Vagina (tissue), 2 donors: ENCODE results near the gene ZSCAN2. TPM values are rescaled to one million over a fixed set of nuclear protein-coding genes. Genes with fewer than 3 reads are reported as not detected.

Source experiments
- DNase-seq, 2 donors: peaks; one replicate each; pipeline ENCODE4 v3.0.0-alpha.2; 2017; ENCODE audit errors: extremely low spot score in 2 of 2
- H3K27ac ChIP-seq: fragments of 200-600 bp; sonication (generic); one replicate; pipeline ENCODE4 v1.5.1; 2019
- H3K27me3 ChIP-seq: fragments of 200-600 bp; sonication (generic); one replicate; pipeline ENCODE4 v1.5.1; 2019
- H3K36me3 ChIP-seq, 2 donors: fragments of 200-600 bp; sonication (generic); one replicate each; pipeline ENCODE4 v1.5.1; 2017 to 2019
- H3K4me1 ChIP-seq: fragments of 200-600 bp; sonication (generic); one replicate; pipeline ENCODE4 v1.5.1; 2019
- H3K4me3 ChIP-seq, 2 donors: fragments of 200-600 bp; sonication (generic); 1 replicate in 1 of 2; 2 replicates in 1 of 2; pipeline ENCODE4 v1.5.1; 2016 to 2019
- H3K9me3 ChIP-seq: fragments of 200-600 bp; sonication (generic); one replicate; pipeline ENCODE4 v1.5.1; 2019
- CTCF ChIP-seq, 3 experiments: fragments of 450-650 bp in 2 of 3; fragments of 200-600 bp in 1 of 3; sonication (generic) in 1 of 3; IDR thresholded peaks; one replicate each; pipeline ENCODE4 v1.5.1; 2017 to 2019; ENCODE audit warnings: antibody characterized with exemption in 3 of 3, mild to moderate bottlenecking in 2 of 3, moderate library complexity in 2 of 3
- POLR2A ChIP-seq, 2 donors: fragments of 450-650 bp; IDR thresholded peaks; one replicate each; pipeline ENCODE4 v1.6.1; 2017; ENCODE audit warnings: antibody characterized with exemption in 2 of 2, mild to moderate bottlenecking in 2 of 2, moderate library complexity in 2 of 2
- POLR2AphosphoS5 ChIP-seq, 2 donors: sonication (generic); formaldehyde crosslinking; IDR thresholded peaks; one replicate each; pipeline ENCODE4 v1.9.0; 2017; ENCODE audit warnings: antibody characterized with exemption in 2 of 2, mild to moderate bottlenecking in 2 of 2, low read depth in 1 of 2; ENCODE audit not compliant: insufficient read depth in 1 of 2
- intact Hi-C: fragments of 100-400 bp; cut with DNase I; formaldehyde crosslinking; loops from one replicate; pipeline ENCODE4 v1.15.1; 2023
- total RNA-seq: library from RNA; depleted of rRNA; stranded (reverse); fragments of >200 nt; gene quantifications from one replicate; pipeline ENCODE4 v1.2.3, GENCODE V29; 2016

The ZSCAN2 gene
- total RNA-seq, 1 donor from 2014 or later = 7.9 TPM

- TF ChIP-seq CTCF (IDR thresholded peaks at IDR 0.05) (no peak), POLR2AphosphoS5 (IDR thresholded peaks at IDR 0.05; ENCODE audit: insufficient read depth in 1 of 2, low read depth in 1 of 2) (no peak), POLR2A (IDR thresholded peaks at IDR 0.05) (no peak)
- no peak overlapping the region for H3K27ac ChIP-seq
- H3K4me3 ChIP-seq = no peak overlapping the region
- H3K36me3 ChIP-seq = peaks cover 0 to 3% of the 10 kb centered on the region in 2 donors
- no peak for DNase-seq
- no peaks in the 10 kb centered on the region for H3K9me3 ChIP-seq
- no peaks in the 10 kb centered on the region for H3K27me3 ChIP-seq
- intact Hi-C loops = no loop called here
- peaks cover 5% of the 10 kb centered on the region for H3K4me1 ChIP-seq
Observed at GRCh38 chr15:84606653-84607120, 5.9 kb downstream of the ZSCAN2 start.

DNA sequence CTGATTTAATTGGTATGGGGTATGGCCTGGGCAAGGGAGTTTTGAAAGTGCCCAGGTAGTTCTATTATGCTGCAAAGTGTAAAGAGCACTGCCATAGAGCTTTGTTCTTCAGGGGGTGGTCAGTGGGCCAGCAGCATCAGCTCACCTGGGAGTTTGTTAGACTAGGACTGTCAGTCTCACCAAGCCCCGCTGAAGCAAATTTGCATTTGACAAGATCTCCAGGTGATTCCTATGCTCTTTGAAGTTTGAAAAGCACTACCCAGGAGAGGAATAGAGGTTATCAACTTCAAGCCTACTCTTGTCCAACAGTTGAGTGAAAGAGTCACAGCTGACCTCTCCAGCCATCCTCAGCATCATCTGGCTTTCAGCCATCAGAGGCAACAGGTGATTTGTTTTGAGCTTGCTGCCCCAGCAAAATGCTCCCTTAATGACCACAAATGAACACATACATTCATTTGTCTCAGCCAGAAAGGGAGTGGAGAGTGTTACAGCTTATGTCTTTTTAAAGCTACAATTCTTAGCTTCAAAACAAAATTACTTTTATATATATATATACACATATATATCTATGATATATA lies 8.0 kb downstream of the ZSCAN2 start:
- no peak for TF ChIP-seq CTCF (IDR thresholded peaks at IDR 0.05)
- TF ChIP-seq POLR2A (IDR thresholded peaks at IDR 0.05) = no peak
- no peak for TF ChIP-seq POLR2AphosphoS5 (IDR thresholded peaks at IDR 0.05; ENCODE audit: insufficient read depth in 1 of 2, low read depth in 1 of 2)
- no peaks in the 10 kb centered on the region for H3K9me3 ChIP-seq
- DNase-seq = no peak
- H3K27ac ChIP-seq = no peak overlapping the region
- intact Hi-C loops = no loop called here
- no peaks in the 10 kb centered on the region for H3K4me1 ChIP-seq
- H3K27me3 ChIP-seq = no peaks in the 10 kb centered on the region
- peaks cover 0 to 3% of the 10 kb centered on the region in 2 donors for H3K36me3 ChIP-seq
- no peak overlapping the region for H3K4me3 ChIP-seq

- no peak for TF ChIP-seq CTCF (IDR thresholded peaks at IDR 0.05)
- no peak for TF ChIP-seq POLR2AphosphoS5 (IDR thresholded peaks at IDR 0.05; ENCODE audit: insufficient read depth in 1 of 2, low read depth in 1 of 2)
- TF ChIP-seq POLR2A (IDR thresholded peaks at IDR 0.05) = no peak
- intact Hi-C loops = no loop called here
- Histone ChIP-seq H3K27me3 (no peaks in the 10 kb centered on the region), H3K27ac (no peak overlapping the region), H3K4me1 (no peaks in the 10 kb centered on the region), H3K4me3 (no peak overlapping the region), H3K9me3 (no peaks in the 10 kb centered on the region), H3K36me3 (peaks cover 0 to under 1% of the 10 kb centered on the region in 2 donors)
- no peak for DNase-seq
Observed at GRCh38 chr15:84609818-84610525, 9.2 kb downstream of the ZSCAN2 start.

DNA sequence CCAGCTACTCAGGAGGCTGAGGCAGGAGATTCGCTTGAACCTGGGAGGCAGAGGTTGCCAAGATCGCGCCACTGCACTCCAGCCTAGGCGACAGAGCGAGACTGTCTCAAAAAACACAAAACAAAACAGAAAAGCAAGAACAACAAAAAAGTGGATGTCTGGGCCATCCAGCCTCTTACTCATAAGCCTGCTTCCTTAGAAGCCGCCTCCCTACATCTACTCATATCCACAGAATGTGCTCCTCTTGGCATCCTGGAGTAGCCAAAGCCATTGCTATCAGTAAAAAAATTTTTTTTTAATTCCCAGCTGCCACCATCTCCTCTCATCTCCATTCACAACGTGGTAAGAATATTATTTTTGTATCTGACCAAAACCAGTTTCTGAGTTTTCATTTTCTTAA lies 10.8 kb downstream of the ZSCAN2 start:
- Histone ChIP-seq H3K4me3 (no peak overlapping the region), H3K36me3 (no peaks in the 10 kb centered on the region), H3K27me3 (no peaks in the 10 kb centered on the region), H3K9me3 (no peaks in the 10 kb centered on the region), H3K4me1 (no peaks in the 10 kb centered on the region), H3K27ac (no peak overlapping the region)
- TF ChIP-seq POLR2AphosphoS5 (IDR thresholded peaks at IDR 0.05; ENCODE audit: insufficient read depth in 1 of 2, low read depth in 1 of 2) = no peak
- no peak for DNase-seq
- intact Hi-C loops = no loop called here

GRCh38 chr15:84616235-84616634 lies 15.4 kb downstream of the ZSCAN2 start:
- TF ChIP-seq POLR2A (IDR thresholded peaks at IDR 0.05) (no peak), CTCF (IDR thresholded peaks at IDR 0.05) (no peak)
- Histone ChIP-seq H3K4me3 (no peak overlapping the region), H3K36me3 (peaks cover 0 to 9% of the 10 kb centered on the region in 2 donors), H3K27me3 (no peaks in the 10 kb centered on the region), H3K4me1 (no peaks in the 10 kb centered on the region), H3K27ac (no peak overlapping the region), H3K9me3 (peaks cover 7% of the 10 kb centered on the region)
- intact Hi-C loops = no loop called here
- no peak for DNase-seq
